NCI-H2107 (cell line): ENCODE data around the gene SPATA12.
"Not testable (repeated sequence)": the region's sequence is repeated elsewhere in the genome, so short reads cannot be mapped to it uniquely, and the experiment has no call there.

Source experiments
- DNase-seq: peaks from one replicate; lab custom pipeline; 2025; lab: John Stamatoyannopoulos, UW

Gene SPATA12

GRCh38 chr3:57083266-57083995, 23.0 kb downstream of the SPATA12 start:
- DNase-seq, result not testable (repeated sequence)

GRCh38 chr3:57085211-57085610, 24.7 kb downstream of the SPATA12 start:
- no peak for DNase-seq

- no peak for DNase-seq
Observed at GRCh38 chr3:57086201-57086600, 25.7 kb downstream of the SPATA12 start.

GRCh38 chr3:57087361-57088092, 27.1 kb downstream of the SPATA12 start:
- DNase-seq, result no peak

- DNase-seq, result no peak
Observed at GRCh38 chr3:57088503-57088902, 28.0 kb downstream of the SPATA12 start.

- no peak for DNase-seq
Observed at GRCh38 chr3:57089043-57089442, 28.6 kb downstream of the SPATA12 start.

- DNase-seq, result no peak
Observed at GRCh38 chr3:57091521-57092273, 31.2 kb downstream of the SPATA12 start.

GRCh38 chr3:57093489-57093888, 33.0 kb downstream of the SPATA12 start:
- DNase-seq, result no peak

GRCh38 chr3:57093971-57094535, 33.6 kb downstream of the SPATA12 start:
- no peak for DNase-seq

- DNase-seq, result no peak
Observed at GRCh38 chr3:57094575-57094974, 34.1 kb downstream of the SPATA12 start.

- DNase-seq, result no peak
Observed at GRCh38 chr3:57095363-57095762, 34.9 kb downstream of the SPATA12 start.

- DNase-seq, result no peak
Observed at GRCh38 chr3:57097536-57097935, 37.1 kb downstream of the SPATA12 start.

- no peak for DNase-seq
Observed at GRCh38 chr3:57098418-57099310, 38.2 kb downstream of the SPATA12 start.

- DNase-seq, result peak; percentile 12
Observed at GRCh38 chr3:57100046-57100695, 39.7 kb downstream of the SPATA12 start.

GRCh38 chr3:57105585-57105984, 45.1 kb downstream of the SPATA12 start:
- no peak for DNase-seq

GRCh38 chr3:57108684-57109083, 48.2 kb downstream of the SPATA12 start:
- no peak for DNase-seq

GRCh38 chr3:57109437-57110199, 49.2 kb downstream of the SPATA12 start:
- DNase-seq, result no peak

- DNase-seq, result no peak
Observed at GRCh38 chr3:57110214-57110613, 49.8 kb downstream of the SPATA12 start.

- DNase-seq, result peak; percentile 38
Observed at GRCh38 chr3:57110798-57111197, 50.3 kb downstream of the SPATA12 start.

GRCh38 chr3:57112206-57112605, 51.7 kb downstream of the SPATA12 start:
- no peak for DNase-seq
